NCI-H1105 treated with DMSO at 0.1 percent for 48 hours (cell line): ENCODE results near the gene MYEOV.

Experiments
- DNase-seq: peaks from one replicate; lab custom pipeline; 2025; lab: John Stamatoyannopoulos, UW

Gene MYEOV

GRCh38 chr11:69287968-69288882 lies 5.7 kb upstream of the MYEOV start:
- DNase-seq = no peak

GRCh38 chr11:69288883-69289242 lies 5.1 kb upstream of the MYEOV start:
- no peak for DNase-seq

- no peak for DNase-seq
Observed at GRCh38 chr11:69290806-69291205, 3.1 kb upstream of the MYEOV start.

- DNase-seq = no peak
Observed at GRCh38 chr11:69291459-69292110, 2.4 kb upstream of the MYEOV start.

GRCh38 chr11:69292221-69292648 lies 1.7 kb upstream of the MYEOV start:
- no peak for DNase-seq

- no peak for DNase-seq
Observed at GRCh38 chr11:69293087-69293486, 868 bp upstream of the MYEOV start.

- DNase-seq = no peak
Observed at GRCh38 chr11:69294571-69295078, 670 bp downstream of the MYEOV start.

- no peak for DNase-seq
Observed at GRCh38 chr11:69295079-69295994, 1.4 kb downstream of the MYEOV start.

GRCh38 chr11:69295995-69296889 lies 2.3 kb downstream of the MYEOV start:
- DNase-seq = no peak

- DNase-seq = peak; percentile 19
Observed at GRCh38 chr11:69296890-69297786, 3.2 kb downstream of the MYEOV start.

GRCh38 chr11:69297787-69298266 lies 3.9 kb downstream of the MYEOV start:
- DNase-seq = no peak

- no peak for DNase-seq
Observed at GRCh38 chr11:69298267-69299022, 4.5 kb downstream of the MYEOV start.

- no peak for DNase-seq
Observed at GRCh38 chr11:69299023-69299461, 5.1 kb downstream of the MYEOV start.

GRCh38 chr11:69299572-69299971 lies 5.6 kb downstream of the MYEOV start:
- DNase-seq = no peak

- no peak for DNase-seq
Observed at GRCh38 chr11:69300120-69301060, 6.4 kb downstream of the MYEOV start.

GRCh38 chr11:69301081-69301454 lies 7.1 kb downstream of the MYEOV start:
- no peak for DNase-seq

GRCh38 chr11:69301455-69302401 lies 7.8 kb downstream of the MYEOV start:
- DNase-seq = peak; percentile 32
